Measurements from ENCODE around the gene GALNT12.

Gene GALNT12

DNA sequence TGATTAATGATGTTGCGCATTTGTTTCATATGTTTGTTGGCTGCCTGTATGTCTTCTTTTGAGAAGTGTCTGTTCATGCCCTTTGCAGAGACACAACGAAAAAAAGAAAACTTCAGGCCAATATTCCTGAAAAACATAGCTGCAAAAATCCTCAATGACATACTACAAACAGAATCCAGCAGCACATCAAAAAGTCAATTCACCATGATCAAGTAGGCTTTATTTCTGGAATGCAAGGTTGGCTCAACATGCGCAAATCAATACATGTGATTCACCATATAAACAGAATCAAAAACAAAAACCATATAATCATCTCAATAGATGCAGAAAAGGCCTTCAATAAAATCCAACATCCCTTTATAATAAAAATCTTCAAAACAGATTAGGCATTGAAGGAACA is 9.2 kb upstream of the GALNT12 start:
- TF ChIP-seq, protein P1, sequence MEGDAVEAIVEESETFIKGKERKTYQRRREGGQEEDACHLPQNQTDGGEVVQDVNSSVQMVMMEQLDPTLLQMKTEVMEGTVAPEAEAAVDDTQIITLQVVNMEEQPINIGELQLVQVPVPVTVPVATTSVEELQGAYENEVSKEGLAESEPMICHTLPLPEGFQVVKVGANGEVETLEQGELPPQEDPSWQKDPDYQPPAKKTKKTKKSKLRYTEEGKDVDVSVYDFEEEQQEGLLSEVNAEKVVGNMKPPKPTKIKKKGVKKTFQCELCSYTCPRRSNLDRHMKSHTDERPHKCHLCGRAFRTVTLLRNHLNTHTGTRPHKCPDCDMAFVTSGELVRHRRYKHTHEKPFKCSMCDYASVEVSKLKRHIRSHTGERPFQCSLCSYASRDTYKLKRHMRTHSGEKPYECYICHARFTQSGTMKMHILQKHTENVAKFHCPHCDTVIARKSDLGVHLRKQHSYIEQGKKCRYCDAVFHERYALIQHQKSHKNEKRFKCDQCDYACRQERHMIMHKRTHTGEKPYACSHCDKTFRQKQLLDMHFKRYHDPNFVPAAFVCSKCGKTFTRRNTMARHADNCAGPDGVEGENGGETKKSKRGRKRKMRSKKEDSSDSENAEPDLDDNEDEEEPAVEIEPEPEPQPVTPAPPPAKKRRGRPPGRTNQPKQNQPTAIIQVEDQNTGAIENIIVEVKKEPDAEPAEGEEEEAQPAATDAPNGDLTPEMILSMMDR (IDR thresholded peaks at IDR 0.05): no peak
- Histone ChIP-seq H3K9me3 (no peaks in the 10 kb centered on the region), H3K4me3 (no peak overlapping the region), H3K36me3 (no peaks in the 10 kb centered on the region), H3K27ac (no peak overlapping the region), H3K4me1 (peaks cover 0 to 12% (median 6%) of the 10 kb centered on the region in 4 donors), H3K27me3 (no peaks in the 10 kb centered on the region)
- intact Hi-C loops (cut with DNase I; ENCODE audit: low total_unique reads): no loop called here
- no peak for DNase-seq

DNA sequence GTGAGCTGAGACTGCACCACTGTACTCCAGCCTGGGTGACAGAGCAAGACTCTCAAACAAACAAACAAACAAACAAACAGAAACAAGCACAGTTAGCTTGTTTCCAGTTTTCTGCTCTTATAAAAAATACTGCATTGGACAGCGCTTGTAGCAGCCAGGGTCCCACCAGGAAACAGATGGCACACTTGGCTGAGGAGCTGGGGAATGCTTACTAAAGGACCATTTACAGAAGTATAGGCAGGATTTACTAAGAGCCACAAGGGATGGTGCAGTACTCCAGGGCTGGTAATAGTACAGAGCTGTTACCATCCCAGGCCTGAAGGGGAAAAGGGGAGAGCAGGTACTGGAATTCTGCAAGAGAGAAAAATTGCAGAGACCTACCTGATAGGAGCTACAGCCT is 5.9 kb upstream of the GALNT12 start:
- H3K4me3 ChIP-seq: no peak overlapping the region
- H3K27ac ChIP-seq: no peak overlapping the region
- TF ChIP-seq, protein P1 (IDR thresholded peaks at IDR 0.05): no peak
- intact Hi-C loops (cut with DNase I; ENCODE audit: low total_unique reads): no loop called here
- H3K4me1 ChIP-seq: peaks cover 0 to 9% (median 0%) of the 10 kb centered on the region in 4 donors
- DNase-seq: no peak
- H3K27me3 ChIP-seq: no peaks in the 10 kb centered on the region
- H3K36me3 ChIP-seq: no peaks in the 10 kb centered on the region
- no peaks in the 10 kb centered on the region for H3K9me3 ChIP-seq

DNA sequence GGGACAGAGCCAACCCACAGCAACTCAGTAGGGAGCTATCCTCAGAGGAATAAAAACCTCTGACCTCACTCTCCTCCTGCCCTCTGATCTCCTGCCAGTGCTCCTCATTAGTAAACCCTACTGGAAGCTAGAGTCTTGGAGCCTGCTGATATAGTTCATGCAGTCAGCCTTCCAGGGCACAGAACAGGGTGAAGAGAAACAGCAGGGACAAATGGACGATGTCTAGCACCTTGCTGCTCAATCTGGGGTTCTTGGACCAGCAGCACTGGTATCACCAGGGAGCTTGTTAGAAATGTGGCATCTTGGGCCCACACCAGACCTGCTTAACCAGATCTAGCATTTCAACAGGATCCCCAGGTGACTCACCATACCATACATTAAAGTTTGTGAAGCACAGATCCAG is 5.5 kb upstream of the GALNT12 start:
- TF ChIP-seq, protein P1 (IDR thresholded peaks at IDR 0.05): no peak
- Histone ChIP-seq H3K27me3 (no peaks in the 10 kb centered on the region), H3K36me3 (no peaks in the 10 kb centered on the region), H3K27ac (no peak overlapping the region), H3K9me3 (no peaks in the 10 kb centered on the region), H3K4me3 (no peak overlapping the region), H3K4me1 (peaks cover 0 to 11% (median 2%) of the 10 kb centered on the region in 4 donors)
- intact Hi-C loops (cut with DNase I; ENCODE audit: low total_unique reads): no loop called here
- no peak for DNase-seq

DNA sequence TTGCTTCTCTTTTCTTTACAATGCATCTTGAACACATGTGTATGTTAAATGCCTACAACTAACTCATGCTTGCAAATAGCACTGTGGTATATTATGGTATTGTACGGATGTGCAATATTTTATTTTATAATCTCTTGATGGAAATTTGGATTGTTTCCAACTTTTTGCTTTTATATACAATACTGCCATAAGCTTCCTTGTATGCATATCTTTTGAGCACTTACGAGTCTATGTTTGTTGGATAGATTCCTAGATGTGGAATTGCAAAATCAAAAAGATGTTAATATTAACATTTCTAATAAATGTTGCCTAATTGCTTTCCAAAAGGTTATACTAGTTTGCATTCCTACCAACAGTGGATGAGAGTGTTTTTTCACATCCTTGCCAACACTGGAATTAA is 3.4 kb upstream of the GALNT12 start:
- H3K27me3 ChIP-seq: peaks cover 0 to 11% of the 10 kb centered on the region in 2 donors
- peaks cover 0 to 30% (median 13%) of the 10 kb centered on the region in 4 donors for H3K4me1 ChIP-seq
- TF ChIP-seq, protein P1 (IDR thresholded peaks at IDR 0.05): no peak
- no peak for DNase-seq
- no peak overlapping the region for H3K4me3 ChIP-seq
- H3K27ac ChIP-seq: no peak overlapping the region
- no peaks in the 10 kb centered on the region for H3K9me3 ChIP-seq
- H3K36me3 ChIP-seq: no peaks in the 10 kb centered on the region
- intact Hi-C loops (cut with DNase I; ENCODE audit: low total_unique reads): no loop called here

DNA sequence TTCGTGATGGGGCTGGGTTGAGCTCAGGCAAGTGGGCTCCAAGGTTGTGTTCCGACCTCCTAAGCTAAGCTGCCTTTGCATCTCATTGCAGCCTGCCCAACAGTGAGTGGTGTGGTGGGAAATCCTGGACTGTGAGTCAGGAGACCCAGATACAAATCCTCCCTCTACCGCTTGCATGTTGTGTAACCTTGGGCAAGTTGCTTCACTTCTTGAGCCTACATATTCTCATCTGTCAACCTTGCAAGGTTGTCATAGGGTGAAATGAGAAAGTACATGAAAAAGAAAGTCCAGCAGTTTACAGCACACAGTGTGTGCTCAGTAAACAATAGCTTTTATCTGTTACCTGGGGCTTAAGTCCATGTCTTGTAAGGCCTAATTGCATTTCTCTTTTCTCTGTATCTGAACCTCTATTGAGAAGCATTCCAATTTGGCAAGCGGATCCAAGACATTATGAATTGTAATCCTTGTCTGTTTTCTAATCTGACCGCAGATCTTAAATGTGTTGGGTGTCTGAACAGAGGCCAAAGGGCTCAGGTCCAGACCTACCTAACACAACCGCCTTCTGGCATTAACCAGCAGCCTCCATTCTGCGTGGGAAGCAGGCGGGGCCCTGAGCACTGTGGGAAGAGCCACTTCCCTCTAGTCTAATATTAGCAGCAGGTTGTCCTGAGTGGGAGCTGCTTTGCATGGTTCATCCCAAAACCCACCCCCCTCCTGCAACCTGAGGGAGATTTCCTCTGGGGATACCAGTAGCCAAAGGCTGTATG is 1.8 kb upstream of the GALNT12 start:
- H3K36me3 ChIP-seq: no peaks in the 10 kb centered on the region
- H3K9me3 ChIP-seq: no peaks in the 10 kb centered on the region
- H3K4me3 ChIP-seq: no peak overlapping the region
- peaks cover 0 to 18% of the 10 kb centered on the region in 2 donors for H3K27me3 ChIP-seq
- intact Hi-C loops (cut with DNase I; ENCODE audit: low total_unique reads): no loop called here
- DNase-seq: no peak
- TF ChIP-seq, protein P1 (IDR thresholded peaks at IDR 0.05): no peak
- H3K27ac ChIP-seq: no peak overlapping the region
- H3K4me1 ChIP-seq: peaks cover 0 to 35% (median 13%) of the 10 kb centered on the region in 4 donors
